Muscle layer of duodenum (tissue), 2 donors: Measurements from ENCODE around the gene RALGPS1.

ENCODE experiments used
- H3K27ac ChIP-seq: one replicate; pipeline ENCODE4 v1.7.0; 2013; ENCODE audit warnings: mild to moderate bottlenecking, low read length
- H3K27me3 ChIP-seq: one replicate; pipeline ENCODE4 v1.7.0; 2013; ENCODE audit warnings: low read depth, mild to moderate bottlenecking, control low read depth, low read length
- H3K36me3 ChIP-seq, 2 donors: one replicate each; pipeline ENCODE4 v1.7.0; 2013; ENCODE audit warnings: low read length in 2 of 2, control low read depth in 1 of 2, mild to moderate bottlenecking in 1 of 2; ENCODE audit not compliant: insufficient read depth in 2 of 2, control insufficient read depth in 1 of 2
- H3K4me1 ChIP-seq, 2 donors: one replicate each; pipeline ENCODE4 v1.7.0; 2013; ENCODE audit warnings: low read length in 2 of 2, mild to moderate bottlenecking in 2 of 2, control low read depth in 1 of 2, moderate library complexity in 1 of 2; ENCODE audit not compliant: insufficient read depth in 2 of 2, control insufficient read depth in 1 of 2
- H3K4me3 ChIP-seq, 2 donors: one replicate each; pipeline ENCODE4 v1.7.0; 2013; ENCODE audit warnings: low read length in 2 of 2, low read depth in 1 of 2, mild to moderate bottlenecking in 1 of 2
- H3K9me3 ChIP-seq, 2 donors: one replicate each; pipeline ENCODE4 v1.7.0; 2013; ENCODE audit warnings: low read length in 2 of 2, control low read depth in 1 of 2, mild to moderate bottlenecking in 1 of 2; ENCODE audit not compliant: control insufficient read depth in 1 of 2
- donor health status: healthy.

Gene RALGPS1

DNA sequence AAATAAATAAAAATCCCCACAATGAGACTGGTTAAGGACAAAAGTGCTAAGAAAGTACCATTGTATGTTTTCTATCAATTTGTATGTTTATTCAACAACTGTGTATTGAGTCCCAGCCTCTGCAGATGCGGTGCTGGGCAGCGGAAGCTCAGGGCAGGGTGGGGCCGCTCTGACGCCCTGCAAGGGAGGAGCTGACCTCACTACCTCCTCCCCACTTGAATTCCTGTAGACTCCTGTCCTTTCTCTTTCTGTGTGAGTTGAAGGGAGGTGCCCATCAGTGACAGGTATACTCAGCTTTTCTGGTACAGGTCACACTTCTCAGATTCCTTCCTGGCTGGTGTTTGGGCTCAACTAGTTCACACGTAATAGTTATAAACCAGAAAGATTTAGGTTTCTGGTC is 180.8 kb downstream of the RALGPS1 start:
- no peak overlapping the region for H3K27ac ChIP-seq
- no peaks in the 10 kb centered on the region for H3K9me3 ChIP-seq
- H3K27me3 ChIP-seq = no peaks in the 10 kb centered on the region
- H3K36me3 ChIP-seq = peaks cover 18 to 28% of the 10 kb centered on the region in 2 donors
- no peak overlapping the region for H3K4me3 ChIP-seq
- peaks cover 0 to 14% of the 10 kb centered on the region in 2 donors for H3K4me1 ChIP-seq

- Histone ChIP-seq H3K4me3 (no peak overlapping the region), H3K9me3 (no peaks in the 10 kb centered on the region), H3K4me1 (peaks cover 0 to 21% of the 10 kb centered on the region in 2 donors), H3K36me3 (peaks cover 18 to 23% of the 10 kb centered on the region in 2 donors), H3K27me3 (no peaks in the 10 kb centered on the region), H3K27ac (no peak overlapping the region)
Measured at GRCh38 chr9:127096208-127096607, 181.6 kb downstream of the RALGPS1 start.

- H3K4me3 ChIP-seq = no peak overlapping the region
Measured at GRCh38 chr9:127097683-127098082, 183.1 kb downstream of the RALGPS1 start.

GRCh38 chr9:127098916-127099553 is 184.5 kb downstream of the RALGPS1 start:
- H3K36me3 ChIP-seq = peaks cover 0 to 9% of the 10 kb centered on the region in 2 donors
- H3K27ac ChIP-seq = no peak overlapping the region
- peaks cover 0 to 38% of the 10 kb centered on the region in 2 donors for H3K4me1 ChIP-seq
- no peaks in the 10 kb centered on the region for H3K27me3 ChIP-seq
- no peaks in the 10 kb centered on the region for H3K9me3 ChIP-seq
- no peak overlapping the region for H3K4me3 ChIP-seq

More at GRCh38 chr9:127097683-127098082, 183.1 kb downstream of the RALGPS1 start:
- Histone ChIP-seq H3K9me3 (no peaks in the 10 kb centered on the region), H3K27me3 (no peaks in the 10 kb centered on the region), H3K36me3 (peaks cover 11 to 17% of the 10 kb centered on the region in 2 donors), H3K4me1 (peaks cover 0 to 31% of the 10 kb centered on the region in 2 donors), H3K27ac (no peak overlapping the region)

- H3K36me3 ChIP-seq = peaks cover 0 to 9% of the 10 kb centered on the region in 2 donors
- H3K27ac ChIP-seq = no peak overlapping the region
- H3K27me3 ChIP-seq = no peaks in the 10 kb centered on the region
- no peak overlapping the region for H3K4me3 ChIP-seq
- H3K9me3 ChIP-seq = no peaks in the 10 kb centered on the region
- H3K4me1 ChIP-seq = peaks cover 0 to 44% of the 10 kb centered on the region in 2 donors
Measured at GRCh38 chr9:127099664-127100063, 185.1 kb downstream of the RALGPS1 start.

- H3K27ac ChIP-seq = no peak overlapping the region
- no peak overlapping the region for H3K4me3 ChIP-seq
- H3K27me3 ChIP-seq = no peaks in the 10 kb centered on the region
- H3K9me3 ChIP-seq = no peaks in the 10 kb centered on the region
- peaks cover 0 to 27% of the 10 kb centered on the region in 2 donors for H3K36me3 ChIP-seq
- peaks cover 0 to 66% of the 10 kb centered on the region in 2 donors for H3K4me1 ChIP-seq
Measured at GRCh38 chr9:127102176-127102575, 187.6 kb downstream of the RALGPS1 start.

GRCh38 chr9:127102788-127103187 is 188.2 kb downstream of the RALGPS1 start:
- no peak overlapping the region for H3K27ac ChIP-seq
- no peak overlapping the region for H3K4me3 ChIP-seq
- no peaks in the 10 kb centered on the region for H3K9me3 ChIP-seq
- H3K27me3 ChIP-seq = no peaks in the 10 kb centered on the region
- peaks cover 0 to 72% of the 10 kb centered on the region in 2 donors for H3K4me1 ChIP-seq
- H3K36me3 ChIP-seq = peaks cover 0 to 28% of the 10 kb centered on the region in 2 donors

- peaks cover 0 to 28% of the 10 kb centered on the region in 2 donors for H3K36me3 ChIP-seq
- peaks cover 0 to 85% of the 10 kb centered on the region in 2 donors for H3K4me1 ChIP-seq
- no peak overlapping the region for H3K27ac ChIP-seq
- no peaks in the 10 kb centered on the region for H3K9me3 ChIP-seq
- H3K4me3 ChIP-seq = no peak overlapping the region
- H3K27me3 ChIP-seq = no peaks in the 10 kb centered on the region
Measured at GRCh38 chr9:127104581-127105311, 190.2 kb downstream of the RALGPS1 start.

DNA sequence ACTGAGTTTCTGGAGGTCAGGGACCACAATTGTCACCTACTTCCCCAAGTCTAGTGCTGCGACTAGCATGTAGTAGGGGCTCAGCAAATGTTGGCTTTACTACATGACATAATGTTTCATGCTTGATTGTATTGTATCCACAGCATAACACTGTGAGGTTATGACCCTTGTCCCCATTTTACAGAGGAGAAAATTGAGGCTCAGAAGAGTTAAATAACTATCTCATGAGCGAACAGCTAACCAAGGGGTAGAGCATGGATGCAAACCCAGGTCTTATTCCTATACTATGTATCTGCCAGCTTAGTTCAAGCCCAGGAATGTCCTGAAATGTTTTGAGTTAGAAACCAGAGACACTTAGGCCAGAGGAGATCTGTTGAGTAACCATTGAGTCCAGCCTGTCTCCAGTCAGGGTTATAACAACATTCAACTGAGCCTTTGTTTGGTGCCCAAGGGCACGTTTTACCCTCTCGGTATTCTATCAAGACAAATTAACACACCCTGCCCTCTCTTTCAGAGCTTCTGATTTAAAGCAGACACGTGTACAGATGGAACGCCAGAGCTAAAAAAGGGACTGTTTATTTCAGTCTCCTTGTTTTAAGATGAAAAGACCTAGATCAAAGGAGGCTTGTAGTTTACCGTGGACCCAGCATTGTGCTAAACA is 191.4 kb downstream of the RALGPS1 start:
- H3K9me3 ChIP-seq = no peaks in the 10 kb centered on the region
- H3K36me3 ChIP-seq = peaks cover 0 to 27% of the 10 kb centered on the region in 2 donors
- H3K27me3 ChIP-seq = no peaks in the 10 kb centered on the region
- H3K27ac ChIP-seq = peak overlapping the region; percentile 23
- peaks cover 0 to 80% of the 10 kb centered on the region in 2 donors for H3K4me1 ChIP-seq
- no peak overlapping the region for H3K4me3 ChIP-seq

GRCh38 chr9:127106466-127106855 is 191.9 kb downstream of the RALGPS1 start:
- Histone ChIP-seq H3K4me1 (peaks cover 0 to 79% of the 10 kb centered on the region in 2 donors), H3K36me3 (peaks cover 0 to 21% of the 10 kb centered on the region in 2 donors), H3K9me3 (no peaks in the 10 kb centered on the region), H3K27me3 (no peaks in the 10 kb centered on the region), H3K4me3 (no peak overlapping the region), H3K27ac (peak overlapping the region; percentile 23)
